RWPE2 (cell line): ENCODE data around the gene PTPRN2.

Experiments
- ATAC-seq: fragments of 200-7000 bp; cut with Tn5 transposase; 3 replicates; pipeline ENCODE4 v1.9.1; 2021; ENCODE audit warnings: low read depth
- DNase-seq: peaks from one replicate; pipeline ENCODE4 v3.0.0-alpha.2; 2020; ENCODE audit warnings: low spot score
- H3K27ac ChIP-seq: fragments of 450-650 bp; 2 replicates; pipeline ENCODE4 v1.5.1; 2017; ENCODE audit warnings: mild to moderate bottlenecking; ENCODE audit not compliant: poor library complexity, severe bottlenecking
- H3K27me3 ChIP-seq: fragments of 250-450 bp; sonication (Bioruptor Pico); 2 replicates; pipeline ENCODE4 v1.5.1; 2021; ENCODE audit warnings: mild to moderate bottlenecking, moderate library complexity; ENCODE audit not compliant: insufficient read depth, poor library complexity, severe bottlenecking
- H3K36me3 ChIP-seq: fragments of 250-450 bp; sonication (Bioruptor Pico); 2 replicates; pipeline ENCODE4 v1.5.1; 2020; ENCODE audit warnings: low read depth, mild to moderate bottlenecking, moderate library complexity
- H3K4me1 ChIP-seq: fragments of 250-450 bp; sonication (Bioruptor Pico); 2 replicates; pipeline ENCODE4 v1.5.1; 2021; ENCODE audit warnings: mild to moderate bottlenecking, moderate library complexity; ENCODE audit not compliant: insufficient read depth, poor library complexity, severe bottlenecking
- H3K4me3 ChIP-seq: fragments of 250-450 bp; sonication (Bioruptor Pico); 2 replicates; pipeline ENCODE4 v1.5.1; 2021; ENCODE audit warnings: mild to moderate bottlenecking, moderate library complexity; ENCODE audit not compliant: severe bottlenecking
- H3K9me3 ChIP-seq: fragments of 250-450 bp; sonication (Bioruptor Pico); 2 replicates; pipeline ENCODE4 v1.5.1; 2021; ENCODE audit warnings: mild to moderate bottlenecking, moderate library complexity; ENCODE audit not compliant: severe bottlenecking
- CTCF ChIP-seq: fragments of 450-650 bp; IDR thresholded peaks from one replicate; pipeline ENCODE4 v1.5.1; 2017; ENCODE audit warnings: mild to moderate bottlenecking, moderate library complexity; ENCODE audit not compliant: poor library complexity, severe bottlenecking

Gene PTPRN2

GRCh38 chr7:157561816-157562410 lies 1025.7 kb downstream of the PTPRN2 start:
- no peak for DNase-seq
- Histone ChIP-seq H3K4me1 (no peaks in the 10 kb centered on the region), H3K27me3 (no peaks in the 10 kb centered on the region), H3K27ac (no peak overlapping the region), H3K36me3 (no peaks in the 10 kb centered on the region), H3K9me3 (peaks cover 4% of the 10 kb centered on the region), H3K4me3 (no peak overlapping the region)
- ATAC-seq: no peak
- TF ChIP-seq CTCF: no peak

GRCh38 chr7:157561523-157561785 lies 1026.2 kb downstream of the PTPRN2 start:
- H3K4me3 ChIP-seq: no peak overlapping the region
- ATAC-seq: no peak
- TF ChIP-seq CTCF: no peak
- no peaks in the 10 kb centered on the region for H3K27me3 ChIP-seq
- H3K9me3 ChIP-seq: peaks cover 6% of the 10 kb centered on the region
- no peaks in the 10 kb centered on the region for H3K4me1 ChIP-seq
- H3K27ac ChIP-seq: no peak overlapping the region
- no peaks in the 10 kb centered on the region for H3K36me3 ChIP-seq
- no peak for DNase-seq

DNA sequence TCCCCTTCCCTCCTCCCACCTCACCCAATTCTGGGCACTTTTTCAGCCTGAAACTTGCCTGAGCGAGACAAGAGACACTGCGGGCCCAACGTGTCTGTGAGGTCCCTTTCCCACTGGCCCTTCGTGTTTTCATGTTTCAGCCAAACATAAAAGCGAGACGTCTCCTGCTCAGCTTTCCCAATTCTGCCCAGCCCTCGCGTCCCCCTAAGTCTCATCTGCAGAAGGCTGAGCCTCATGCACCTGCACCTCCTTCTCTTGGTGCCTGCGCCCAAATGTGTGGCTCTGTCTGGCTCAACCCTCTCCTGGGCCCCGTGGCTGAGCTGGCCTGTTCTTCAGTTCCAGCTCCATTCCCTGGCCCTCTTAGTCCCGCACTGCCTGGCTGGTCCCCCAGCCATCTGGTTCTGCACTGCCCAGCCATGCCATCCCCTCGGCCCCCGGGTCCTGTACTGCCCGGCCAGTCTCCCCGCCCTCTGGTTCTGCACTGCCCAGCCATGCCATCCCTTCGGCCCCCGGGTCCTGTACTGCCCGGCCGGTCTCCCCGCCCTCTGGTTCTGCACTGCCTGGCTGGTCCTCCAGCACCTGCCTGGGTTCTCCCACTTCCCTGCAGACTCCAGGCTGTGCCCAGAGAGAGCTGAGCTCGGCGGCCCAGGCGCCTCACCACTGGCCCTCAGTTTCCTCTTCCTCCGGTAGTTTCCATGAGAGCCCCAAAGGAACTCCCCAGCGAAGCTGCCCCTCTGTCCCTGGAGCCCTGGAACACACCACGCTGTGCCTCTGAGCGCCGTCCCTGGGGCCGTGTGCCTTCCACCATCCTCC lies 1026.7 kb downstream of the PTPRN2 start:
- Histone ChIP-seq H3K27me3 (no peaks in the 10 kb centered on the region), H3K9me3 (peaks cover 6% of the 10 kb centered on the region)

GRCh38 chr7:157560258-157560654 lies 1027.4 kb downstream of the PTPRN2 start:
- Histone ChIP-seq H3K4me1 (no peaks in the 10 kb centered on the region), H3K36me3 (no peaks in the 10 kb centered on the region), H3K27me3 (no peaks in the 10 kb centered on the region), H3K4me3 (no peak overlapping the region), H3K27ac (no peak overlapping the region), H3K9me3 (peaks cover 6% of the 10 kb centered on the region)
- no peak for TF ChIP-seq CTCF
- DNase-seq (peak; percentile 57), ATAC-seq (no peak)

More for the DNA sequence above, 1026.7 kb downstream of the PTPRN2 start:
- no peak for TF ChIP-seq CTCF
- peak; percentile 41 for DNase-seq
- H3K4me1 ChIP-seq: no peaks in the 10 kb centered on the region
- no peaks in the 10 kb centered on the region for H3K36me3 ChIP-seq
- ATAC-seq: no peak
- no peak overlapping the region for H3K27ac ChIP-seq
- H3K4me3 ChIP-seq: no peak overlapping the region
